Measurements from ENCODE around the gene SRMS. TPM values are rescaled to one million over a fixed set of nuclear protein-coding genes. Genes with fewer than 3 reads are reported as not detected.

SRMS gene
- total RNA-seq, 1 experiment from 2014 or later, result 0.22 TPM

GRCh38 chr20:63521602-63522001 is 25.9 kb downstream of the SRMS start:
- H2AFZ ChIP-seq (ENCODE audit: low read length), result no peak overlapping the region
- H4K20me1 ChIP-seq (ENCODE audit: low read length), result peaks cover 24% of the 10 kb centered on the region
- peaks cover 27% of the 10 kb centered on the region for H3K79me2 ChIP-seq (ENCODE audit: low read length)
- peaks cover 24% of the 10 kb centered on the region for H3K36me3 ChIP-seq (ENCODE audit: low read depth, low read length)
- intact Hi-C loops (cut with micrococcal nuclease), result no loop called here
- peaks cover 13% of the 10 kb centered on the region for H3K4me1 ChIP-seq (ENCODE audit: insufficient read depth, low read length)
- DNase-seq (no peak), ATAC-seq (no peak)
- H3K9me3 ChIP-seq (ENCODE audit: low read length), result no peaks in the 10 kb centered on the region
- no TSS peak for BruUV-seq (replicated peaks)
- H3K4me3 ChIP-seq (ENCODE audit: low read length), result peak overlapping the region; percentile 99
- peaks cover 8% of the 10 kb centered on the region for H3F3A ChIP-seq (ENCODE audit: low read length, unreplicated experiment)
- H3K4me2 ChIP-seq (ENCODE audit: low read length), result peak overlapping the region; percentile 93
- H3K9ac ChIP-seq (ENCODE audit: low read length), result peak overlapping the region; percentile 93
- CTCF ChIA-PET, result interaction anchor here (1.7 kb wide), 1 partner anchor 25 kb away, joined by 21 read pairs; no protein-coding TSS in a partner anchor
- peak overlapping the region; percentile 75 for H3K27ac ChIP-seq (ENCODE audit: low read length)
- H3K9me2 ChIP-seq (replicated peaks; ENCODE audit: low read length), result no peaks in the 10 kb centered on the region
- no peaks in the 10 kb centered on the region for H3K27me3 ChIP-seq (ENCODE audit: low read length)
- TF ChIP-seq EZH2 (IDR thresholded peaks at IDR 0.05; ENCODE audit: low read length, unreplicated experiment), result no peak
- no peak for TF ChIP-seq EZH2phosphoT487 (IDR thresholded peaks at IDR 0.05; ENCODE audit: borderline replicate concordance, low read length)
- no peak for TF ChIP-seq CTCF (conservative IDR thresholded peaks at IDR 0.05; ENCODE audit: low read depth, low read length)
- POLR2A ChIA-PET (ENCODE audit: unreplicated experiment), result interaction anchor here (0.7 to 1.8 kb wide), 4 partner anchors 15 to 120 kb away, joined by 4 to 23 read pairs (median 12); partner anchors contain the start of gene PTK6

- peak overlapping the region; percentile 93 for H3K9ac ChIP-seq (ENCODE audit: low read length)
- peak overlapping the region; percentile 93 for H3K4me2 ChIP-seq (ENCODE audit: low read length)
- H3K27me3 ChIP-seq (ENCODE audit: low read length), result no peaks in the 10 kb centered on the region
- POLR2A ChIA-PET (ENCODE audit: unreplicated experiment), result interaction anchor here (0.6 to 1.8 kb wide), 7 partner anchors 16 to 344 kb away, joined by 3 to 23 read pairs (median 4); partner anchors contain the start of genes PTK6 and TPD52L2
- H3F3A ChIP-seq (ENCODE audit: low read length, unreplicated experiment), result peaks cover 8% of the 10 kb centered on the region
- peaks cover 27% of the 10 kb centered on the region for H3K79me2 ChIP-seq (ENCODE audit: low read length)
- ATAC-seq (peak; percentile 59), DNase-seq (peak; percentile 80)
- peak overlapping the region; percentile 75 for H3K27ac ChIP-seq (ENCODE audit: low read length)
- H3K9me2 ChIP-seq (replicated peaks; ENCODE audit: low read length), result no peaks in the 10 kb centered on the region
- peak overlapping the region; percentile 99 for H3K4me3 ChIP-seq (ENCODE audit: low read length)
- H3K9me3 ChIP-seq (ENCODE audit: low read length), result no peaks in the 10 kb centered on the region
- peaks cover 24% of the 10 kb centered on the region for H4K20me1 ChIP-seq (ENCODE audit: low read length)
- TSS peak; percentile 68 for BruUV-seq (replicated peaks)
- TF ChIP-seq EZH2phosphoT487 (IDR thresholded peaks at IDR 0.05; ENCODE audit: borderline replicate concordance, low read length) (no peak), EZH2 (IDR thresholded peaks at IDR 0.05; ENCODE audit: low read length, unreplicated experiment) (no peak), CTCF (conservative IDR thresholded peaks at IDR 0.05; ENCODE audit: low read depth, low read length) (no peak)
- H3K36me3 ChIP-seq (ENCODE audit: low read depth, low read length), result peaks cover 24% of the 10 kb centered on the region
- CTCF ChIA-PET, result interaction anchor here (1.0 to 1.7 kb wide), 2 partner anchors 17 to 24 kb away, joined by 4 to 21 read pairs; partner anchors contain the start of gene PTK6
- intact Hi-C loops (cut with micrococcal nuclease), result loop anchor here (1.0 kb wide), 1 partner anchor 79 kb away; no protein-coding TSS in a partner anchor
- no peak overlapping the region for H2AFZ ChIP-seq (ENCODE audit: low read length)
- H3K4me1 ChIP-seq (ENCODE audit: insufficient read depth, low read length), result peaks cover 13% of the 10 kb centered on the region
Observed at GRCh38 chr20:63520934-63521601, 26.5 kb downstream of the SRMS start.

Measured in PC-3 (cell line).